WTC11 (cell line): ENCODE measurements around the gene DNAH17.

Experiments used
- CBFB ChIP-seq: sonication (generic); formaldehyde crosslinking; IDR thresholded peaks from 2 replicates; pipeline ENCODE4 v1.8.1; 2022; ENCODE audit warnings: mild to moderate bottlenecking, low read depth, missing genetic modification reagents
- CREB1 ChIP-seq: sonication (generic); formaldehyde crosslinking; IDR thresholded peaks from 2 replicates; pipeline ENCODE4 v1.8.0; 2023; ENCODE audit warnings: mild to moderate bottlenecking, missing genetic modification reagents
- CREM ChIP-seq: sonication (generic); formaldehyde crosslinking; IDR thresholded peaks from 2 replicates; pipeline ENCODE4 v1.8.1; 2022; ENCODE audit warnings: mild to moderate bottlenecking, missing genetic modification reagents, moderate library complexity
- CTCF ChIP-seq: fragments of 200-600 bp; IDR thresholded peaks from 2 replicates; pipeline ENCODE4 v1.8.0; 2022; ENCODE audit warnings: antibody characterized with exemption
- NR3C1 ChIP-seq: sonication (generic); formaldehyde crosslinking; conservative IDR thresholded peaks from 2 replicates; pipeline ENCODE4 v1.8.1; 2023; ENCODE audit warnings: low read depth, mild to moderate bottlenecking, missing genetic modification reagents
- TP53 ChIP-seq: sonication (generic); formaldehyde crosslinking; IDR thresholded peaks from 2 replicates; pipeline ENCODE4 v1.8.1; 2023; ENCODE audit warnings: mild to moderate bottlenecking, missing genetic modification reagents
- ZNF396 ChIP-seq: fragments of 250-450 bp; sonication (Bioruptor Pico); IDR thresholded peaks from 2 replicates; pipeline ENCODE4 v1.8.0; 2021; ENCODE audit warnings: mild to moderate bottlenecking, moderate library complexity, borderline replicate concordance

GRCh38 chr17:78379131-78379491, 198.1 kb downstream of the DNAH17 start:
- TF ChIP-seq CTCF, result no peak
- no peak for TF ChIP-seq CREM (CRISPR knock-in tag)
- TF ChIP-seq CREB1, result no peak
- no peak for TF ChIP-seq CBFB (CRISPR knock-in tag)
- TF ChIP-seq NR3C1 (CRISPR knock-in tag), result no peak
- TF ChIP-seq ZNF396 (CRISPR knock-in tag), result no peak
- no peak for TF ChIP-seq TP53 (CRISPR knock-in tag)
